NB4 (cell line): ENCODE data around the gene LEMD3.

Experiments used
- MYC ChIP-seq: IDR thresholded peaks from 2 replicates; pipeline ENCODE4 v1.6.1; 2011; ENCODE audit warnings: low read depth, low read length
- POLR2A ChIP-seq: IDR thresholded peaks from 2 replicates; pipeline ENCODE4 v1.6.1; 2011; ENCODE audit warnings: mild to moderate bottlenecking; ENCODE audit not compliant: insufficient read length; ENCODE audit errors: extremely low read depth
- TF ChIP-seq, protein P1 (sequence below): IDR thresholded peaks from 2 replicates; pipeline ENCODE4 v1.6.1; 2011; ENCODE audit warnings: low read depth, low read length
- TF ChIP-seq, protein P2 (sequence below): IDR thresholded peaks from one replicate; pipeline ENCODE4 v1.5.1; 2012; ENCODE audit warnings: low read depth, low read length

DNA sequence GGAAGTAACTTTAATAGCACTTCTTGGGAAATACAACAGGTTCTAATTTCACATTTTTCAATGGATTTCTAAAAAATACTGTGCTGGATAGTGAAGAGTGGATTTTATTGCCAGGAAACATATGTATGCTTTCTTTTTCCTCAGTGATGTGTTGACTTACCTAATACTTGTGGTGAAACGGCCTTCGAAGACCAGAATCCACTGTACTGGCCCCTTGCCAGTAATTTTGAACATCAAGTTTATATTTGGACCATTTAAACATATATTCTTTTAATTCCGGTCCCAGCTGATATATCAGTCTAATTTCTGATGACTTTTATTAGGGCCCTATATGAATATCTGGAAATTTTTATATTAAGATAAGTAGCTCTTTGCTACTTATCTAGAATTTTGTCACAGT, 110.9 kb downstream of the LEMD3 start:
- TF ChIP-seq POLR2A, result no peak
- TF ChIP-seq, protein P1, sequence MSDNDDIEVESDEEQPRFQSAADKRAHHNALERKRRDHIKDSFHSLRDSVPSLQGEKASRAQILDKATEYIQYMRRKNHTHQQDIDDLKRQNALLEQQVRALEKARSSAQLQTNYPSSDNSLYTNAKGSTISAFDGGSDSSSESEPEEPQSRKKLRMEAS, result no peak
- TF ChIP-seq, protein P2, sequence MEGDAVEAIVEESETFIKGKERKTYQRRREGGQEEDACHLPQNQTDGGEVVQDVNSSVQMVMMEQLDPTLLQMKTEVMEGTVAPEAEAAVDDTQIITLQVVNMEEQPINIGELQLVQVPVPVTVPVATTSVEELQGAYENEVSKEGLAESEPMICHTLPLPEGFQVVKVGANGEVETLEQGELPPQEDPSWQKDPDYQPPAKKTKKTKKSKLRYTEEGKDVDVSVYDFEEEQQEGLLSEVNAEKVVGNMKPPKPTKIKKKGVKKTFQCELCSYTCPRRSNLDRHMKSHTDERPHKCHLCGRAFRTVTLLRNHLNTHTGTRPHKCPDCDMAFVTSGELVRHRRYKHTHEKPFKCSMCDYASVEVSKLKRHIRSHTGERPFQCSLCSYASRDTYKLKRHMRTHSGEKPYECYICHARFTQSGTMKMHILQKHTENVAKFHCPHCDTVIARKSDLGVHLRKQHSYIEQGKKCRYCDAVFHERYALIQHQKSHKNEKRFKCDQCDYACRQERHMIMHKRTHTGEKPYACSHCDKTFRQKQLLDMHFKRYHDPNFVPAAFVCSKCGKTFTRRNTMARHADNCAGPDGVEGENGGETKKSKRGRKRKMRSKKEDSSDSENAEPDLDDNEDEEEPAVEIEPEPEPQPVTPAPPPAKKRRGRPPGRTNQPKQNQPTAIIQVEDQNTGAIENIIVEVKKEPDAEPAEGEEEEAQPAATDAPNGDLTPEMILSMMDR, result no peak
- no peak for TF ChIP-seq MYC
